Left ventricle myocardium inferior (tissue), 1 donor: ENCODE results near the gene CEP128. TPM values are rescaled to one million over a fixed set of nuclear protein-coding genes. Genes with fewer than 3 reads are reported as not detected.

Experiments
- DNase-seq: peaks from one replicate; pipeline ENCODE4 v3.0.0-alpha.2; 2020
- H3K27ac ChIP-seq: fragments of 200-600 bp; replicated peaks from 2 replicates; pipeline ENCODE4 v1.8.0; 2021
- H3K27me3 ChIP-seq: fragments of 200-600 bp; 2 replicates; pipeline ENCODE4 v1.8.0; 2021; ENCODE audit warnings: low read depth
- H3K36me3 ChIP-seq: fragments of 200-600 bp; 2 replicates; pipeline ENCODE4 v1.8.0; 2021
- H3K4me1 ChIP-seq: fragments of 200-600 bp; 2 replicates; pipeline ENCODE4 v1.8.0; 2021
- H3K4me3 ChIP-seq: fragments of 200-600 bp; 2 replicates; pipeline ENCODE4 v1.8.0; 2021; ENCODE audit warnings: mild to moderate bottlenecking, moderate library complexity
- H3K9me3 ChIP-seq: fragments of 200-600 bp; replicated peaks from 2 replicates; pipeline ENCODE4 v1.8.0; 2021
- CTCF ChIP-seq: fragments of 200-600 bp; IDR thresholded peaks from 2 replicates; pipeline ENCODE4 v1.8.0; 2021; ENCODE audit warnings: antibody characterized with exemption, mild to moderate bottlenecking, borderline replicate concordance
- intact Hi-C: fragments of 100-400 bp; cut with micrococcal nuclease; formaldehyde crosslinking; loops from one replicate; pipeline ENCODE4 v1.11.0; 2022
- total RNA-seq: library from RNA; stranded (reverse); fragmentation: NEBNext Ultra II Directional; extraction: Animal tissue kit (Norgen Biotek cat#: 25700); gene quantifications from one replicate; pipeline ENCODE4 v1.2.1, GENCODE V29; 2021
- donor health status: DM: no; HTN: yes; CAD: no; lungs with severe emphysema.

Gene CEP128
- total RNA-seq, 1 donor from 2014 or later, result 2.3 TPM

- H3K27me3 ChIP-seq, result no peaks in the 10 kb centered on the region
- H3K4me1 ChIP-seq, result peaks cover 4% of the 10 kb centered on the region
- H3K4me3 ChIP-seq, result no peak overlapping the region
- H3K9me3 ChIP-seq, result peaks cover 22% of the 10 kb centered on the region
- no peak overlapping the region for H3K27ac ChIP-seq
- intact Hi-C loops, result no loop called here
- no peak for DNase-seq
- no peaks in the 10 kb centered on the region for H3K36me3 ChIP-seq
- TF ChIP-seq CTCF, result peak; percentile 47
These were observed 354.3 kb downstream of the CEP128 start for GRCh38 chr14:80587096-80587724.

- Histone ChIP-seq H3K4me1 (peaks cover 4% of the 10 kb centered on the region), H3K4me3 (no peak overlapping the region), H3K36me3 (no peaks in the 10 kb centered on the region), H3K27me3 (no peaks in the 10 kb centered on the region), H3K27ac (no peak overlapping the region), H3K9me3 (peaks cover 13% of the 10 kb centered on the region)
- no peak for DNase-seq
- TF ChIP-seq CTCF, result no peak
- intact Hi-C loops, result no loop called here
These were observed 355.4 kb downstream of the CEP128 start for GRCh38 chr14:80586131-80586530.

GRCh38 chr14:80585506-80585835 lies 356.1 kb downstream of the CEP128 start:
- Histone ChIP-seq H3K36me3 (no peaks in the 10 kb centered on the region), H3K27ac (no peak overlapping the region), H3K4me3 (no peak overlapping the region), H3K4me1 (peaks cover 4% of the 10 kb centered on the region), H3K9me3 (peaks cover 6% of the 10 kb centered on the region), H3K27me3 (no peaks in the 10 kb centered on the region)
- DNase-seq, result no peak
- no peak for TF ChIP-seq CTCF
- intact Hi-C loops, result no loop called here

- H3K9me3 ChIP-seq, result peaks cover under 1% of the 10 kb centered on the region
- no peak overlapping the region for H3K27ac ChIP-seq
- H3K4me3 ChIP-seq, result no peak overlapping the region
- TF ChIP-seq CTCF, result no peak
- no peaks in the 10 kb centered on the region for H3K27me3 ChIP-seq
- no peak for DNase-seq
- intact Hi-C loops, result no loop called here
- H3K4me1 ChIP-seq, result peaks cover 4% of the 10 kb centered on the region
- no peaks in the 10 kb centered on the region for H3K36me3 ChIP-seq
These were observed 356.6 kb downstream of the CEP128 start for GRCh38 chr14:80584744-80585505.

- DNase-seq, result no peak
- no peak for TF ChIP-seq CTCF
- Histone ChIP-seq H3K36me3 (no peaks in the 10 kb centered on the region), H3K4me1 (no peaks in the 10 kb centered on the region), H3K27me3 (no peaks in the 10 kb centered on the region), H3K4me3 (no peak overlapping the region), H3K9me3 (no peaks in the 10 kb centered on the region), H3K27ac (no peak overlapping the region)
- intact Hi-C loops, result no loop called here
These were observed 363.9 kb downstream of the CEP128 start for GRCh38 chr14:80577599-80577998.
